GM12892 (cell line): Measurements from ENCODE around the gene BTBD10.
"Not testable (repeated sequence)": the region's sequence is repeated elsewhere in the genome, so short reads cannot be mapped to it uniquely, and the experiment has no call there.

Experiments used
- DNase-seq: peaks from one replicate; pipeline ENCODE4 v3.0.0; 2011; ENCODE audit not compliant: insufficient read length
- FAIRE-seq: peaks from 2 replicates; lab custom pipeline; 2011; peaks lifted over from hg19 to GRCh38; lab: Jason Lieb, UNC
- POLR2A ChIP-seq: IDR thresholded peaks from 2 replicates; pipeline ENCODE4 v1.6.1; 2011; ENCODE audit warnings: low read depth, low read length, control low read depth
- POLR2AphosphoS5 ChIP-seq: IDR thresholded peaks from 2 replicates; pipeline ENCODE4 v1.6.1; 2011; ENCODE audit warnings: low read depth, low read length, control low read depth
- TAF1 ChIP-seq: IDR thresholded peaks from 2 replicates; pipeline ENCODE4 v1.6.1; 2011; ENCODE audit warnings: low read depth, mild to moderate bottlenecking, control low read depth, low read length, borderline replicate concordance

BTBD10 gene

GRCh38 chr11:13434247-13435205 lies 28.5 kb downstream of the BTBD10 start:
- FAIRE-seq = peak; percentile 33
- TF ChIP-seq TAF1 (no peak), POLR2AphosphoS5 (no peak), POLR2A (no peak)
- no peak for DNase-seq

GRCh38 chr11:13433437-13433836 lies 29.6 kb downstream of the BTBD10 start:
- FAIRE-seq (no peak), DNase-seq (no peak)
- no peak for TF ChIP-seq POLR2A
- TF ChIP-seq POLR2AphosphoS5 = no peak
- TF ChIP-seq TAF1 = no peak

GRCh38 chr11:13429836-13430235 lies 33.2 kb downstream of the BTBD10 start:
- DNase-seq = no peak

GRCh38 chr11:13429288-13429687 lies 33.7 kb downstream of the BTBD10 start:
- no peak for DNase-seq
- TF ChIP-seq TAF1 = no peak
- TF ChIP-seq POLR2A = no peak
- TF ChIP-seq POLR2AphosphoS5 = no peak
- no peak for FAIRE-seq

More at GRCh38 chr11:13429836-13430235, 33.2 kb downstream of the BTBD10 start:
- FAIRE-seq = no peak
- TF ChIP-seq POLR2A = no peak
- no peak for TF ChIP-seq TAF1
- no peak for TF ChIP-seq POLR2AphosphoS5

- DNase-seq = no peak
- FAIRE-seq = no peak
- TF ChIP-seq TAF1 (no peak), POLR2AphosphoS5 (no peak), POLR2A (no peak)
Measured at GRCh38 chr11:13427440-13427839, 35.6 kb downstream of the BTBD10 start.

- no peak for FAIRE-seq
- TF ChIP-seq TAF1 = no peak
- TF ChIP-seq POLR2AphosphoS5 = no peak
- TF ChIP-seq POLR2A = no peak
- no peak for DNase-seq
Measured at GRCh38 chr11:13423372-13423771, 39.6 kb downstream of the BTBD10 start.

GRCh38 chr11:13421561-13421960 lies 41.5 kb downstream of the BTBD10 start:
- FAIRE-seq = peak; percentile 27

GRCh38 chr11:13415201-13415600 lies 47.8 kb downstream of the BTBD10 start:
- DNase-seq (no peak), FAIRE-seq (no peak)
- TF ChIP-seq POLR2A (no peak), POLR2AphosphoS5 (no peak), TAF1 (no peak)

More at GRCh38 chr11:13421561-13421960, 41.5 kb downstream of the BTBD10 start:
- DNase-seq = no peak
- TF ChIP-seq TAF1 = no peak
- no peak for TF ChIP-seq POLR2AphosphoS5
- TF ChIP-seq POLR2A = no peak

GRCh38 chr11:13405220-13405619 lies 57.8 kb downstream of the BTBD10 start:
- peak; percentile 51 for FAIRE-seq
- TF ChIP-seq POLR2A (no peak), TAF1 (no peak), POLR2AphosphoS5 (no peak)
- DNase-seq = no peak

- DNase-seq, FAIRE-seq: not testable (repeated sequence)
Measured at GRCh38 chr11:13398335-13398734, 64.7 kb downstream of the BTBD10 start.

GRCh38 chr11:13391217-13391616 lies 71.8 kb downstream of the BTBD10 start:
- DNase-seq = no peak
- no peak for FAIRE-seq
- no peak for TF ChIP-seq TAF1
- no peak for TF ChIP-seq POLR2AphosphoS5
- TF ChIP-seq POLR2A = no peak

GRCh38 chr11:13388741-13389140 lies 74.3 kb downstream of the BTBD10 start:
- DNase-seq (no peak), FAIRE-seq (no peak)

GRCh38 chr11:13386567-13386966 lies 76.5 kb downstream of the BTBD10 start:
- no peak for FAIRE-seq
- DNase-seq = no peak
- TF ChIP-seq TAF1 (no peak), POLR2AphosphoS5 (no peak)

More at GRCh38 chr11:13388741-13389140, 74.3 kb downstream of the BTBD10 start:
- no peak for TF ChIP-seq TAF1
- TF ChIP-seq POLR2AphosphoS5 = no peak
- TF ChIP-seq POLR2A = no peak
